ENCODE measurements around the gene TRIP10. TPM values are rescaled to one million over a fixed set of nuclear protein-coding genes. Genes with fewer than 3 reads are reported as not detected.

TRIP10 gene, protein sequence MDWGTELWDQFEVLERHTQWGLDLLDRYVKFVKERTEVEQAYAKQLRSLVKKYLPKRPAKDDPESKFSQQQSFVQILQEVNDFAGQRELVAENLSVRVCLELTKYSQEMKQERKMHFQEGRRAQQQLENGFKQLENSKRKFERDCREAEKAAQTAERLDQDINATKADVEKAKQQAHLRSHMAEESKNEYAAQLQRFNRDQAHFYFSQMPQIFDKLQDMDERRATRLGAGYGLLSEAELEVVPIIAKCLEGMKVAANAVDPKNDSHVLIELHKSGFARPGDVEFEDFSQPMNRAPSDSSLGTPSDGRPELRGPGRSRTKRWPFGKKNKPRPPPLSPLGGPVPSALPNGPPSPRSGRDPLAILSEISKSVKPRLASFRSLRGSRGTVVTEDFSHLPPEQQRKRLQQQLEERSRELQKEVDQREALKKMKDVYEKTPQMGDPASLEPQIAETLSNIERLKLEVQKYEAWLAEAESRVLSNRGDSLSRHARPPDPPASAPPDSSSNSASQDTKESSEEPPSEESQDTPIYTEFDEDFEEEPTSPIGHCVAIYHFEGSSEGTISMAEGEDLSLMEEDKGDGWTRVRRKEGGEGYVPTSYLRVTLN
- polyA plus RNA-seq (2012; ENCODE audit: missing spikeins), result 47.2 TPM

DNA sequence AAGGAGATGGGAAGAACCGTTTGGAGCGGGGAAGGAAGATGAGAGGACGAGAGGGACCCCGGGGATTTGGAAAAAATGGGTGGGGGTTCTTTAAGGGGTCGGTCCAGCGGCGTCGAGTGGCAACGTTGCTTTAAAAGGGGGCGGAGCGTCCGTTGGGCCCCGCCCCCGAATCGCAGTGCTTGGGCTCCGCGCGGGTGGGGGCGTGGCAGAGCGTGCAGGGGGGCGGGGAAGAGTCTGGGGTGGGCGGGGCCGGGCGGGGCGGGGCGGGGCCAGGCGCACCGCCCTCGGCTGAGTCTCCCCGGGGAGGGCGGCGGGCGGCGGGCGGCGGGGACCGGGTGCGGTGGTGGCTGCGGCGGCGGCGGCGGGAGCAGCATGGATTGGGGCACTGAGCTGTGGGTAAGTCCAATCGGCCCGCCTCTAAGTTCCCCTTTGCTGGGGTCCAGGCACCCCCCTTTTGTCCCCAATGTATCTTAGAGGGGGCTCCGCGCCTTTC, at the start of gene TRIP10:
Gene TRIP10 (plus strand): TSS at position 291 of the 493 bp plus-strand sequence. CDS start 82 bp downstream, at position 373.
- FAIRE-seq (peak; percentile 70), DNase-seq (ENCODE audit: insufficient read length) (peak; percentile 87)
- TF ChIP-seq TAF1 (IDR thresholded peaks at IDR 0.05; ENCODE audit: borderline replicate concordance, low read depth, low read length), result no peak
- no peak for TF ChIP-seq POLR2AphosphoS5 (IDR thresholded peaks at IDR 0.05; ENCODE audit: low read depth, low read length)
- TF ChIP-seq POLR2A (IDR thresholded peaks at IDR 0.05; ENCODE audit: low read depth, low read length), result no peak

DNA sequence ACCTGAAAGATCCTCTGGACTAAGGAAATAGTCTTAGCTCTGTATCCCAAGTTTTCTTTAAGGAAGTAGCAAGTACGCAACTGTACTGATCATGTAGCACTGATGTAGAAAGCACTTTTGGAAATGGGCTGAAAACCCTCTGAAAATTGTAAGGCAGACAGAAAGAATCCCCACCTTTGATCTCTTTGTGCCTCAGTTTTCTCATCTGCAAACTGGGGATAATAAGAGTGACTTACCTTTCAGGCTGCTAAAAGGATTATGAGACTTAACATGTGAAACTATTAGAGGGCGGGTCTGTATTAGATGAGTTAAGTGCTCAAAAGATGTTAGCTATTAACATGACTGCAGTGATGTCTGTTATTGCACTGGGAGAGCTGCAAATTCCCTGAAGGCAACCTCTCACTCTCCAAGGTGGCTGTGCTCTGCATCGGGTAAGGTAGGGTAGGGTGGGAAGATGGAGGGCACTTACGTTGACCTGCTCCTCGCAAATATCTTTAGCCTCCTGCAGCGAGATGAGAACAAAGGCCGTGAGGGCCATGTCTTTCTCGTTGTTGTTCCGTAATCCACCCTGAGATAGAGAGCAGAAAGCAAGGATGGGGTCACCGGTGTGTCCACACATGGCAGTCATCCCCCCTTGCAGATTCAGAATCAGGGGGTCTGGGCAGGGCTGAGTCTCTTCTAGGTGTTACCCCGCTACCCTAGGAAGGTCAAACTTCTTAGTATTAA, 49.2 kb upstream of the TRIP10 start:
- no peak for FAIRE-seq
- TF ChIP-seq POLR2A (IDR thresholded peaks at IDR 0.05; ENCODE audit: low read depth, low read length) (no peak), TAF1 (IDR thresholded peaks at IDR 0.05; ENCODE audit: borderline replicate concordance, low read depth, low read length) (no peak)
- no peak for DNase-seq (ENCODE audit: insufficient read length)

DNA sequence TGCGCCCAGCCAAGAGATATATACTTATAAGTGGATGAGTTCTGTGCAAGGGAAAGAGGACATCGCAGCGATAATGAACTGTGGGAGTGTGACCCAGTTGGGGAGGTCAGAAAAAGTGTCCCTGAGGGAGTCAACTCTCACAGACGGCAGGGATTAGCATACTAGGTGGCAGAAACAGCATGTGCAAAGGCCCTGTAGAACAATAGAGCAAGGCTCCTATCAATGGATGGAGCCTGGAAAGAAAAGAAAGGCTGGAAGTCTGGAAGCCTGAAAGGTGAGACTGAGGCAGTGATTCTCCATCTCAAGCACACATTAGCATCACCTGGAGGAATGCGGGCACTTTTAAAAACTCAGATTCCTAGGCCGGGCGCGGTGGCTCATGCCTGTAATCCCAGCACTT, 48.1 kb upstream of the TRIP10 start:
- no peak for DNase-seq (ENCODE audit: insufficient read length)
- TF ChIP-seq TAF1 (IDR thresholded peaks at IDR 0.05; ENCODE audit: borderline replicate concordance, low read depth, low read length), result no peak
- no peak for TF ChIP-seq POLR2A (IDR thresholded peaks at IDR 0.05; ENCODE audit: low read depth, low read length)
- TF ChIP-seq POLR2AphosphoS5 (IDR thresholded peaks at IDR 0.05; ENCODE audit: low read depth, low read length), result no peak
- no peak for FAIRE-seq

DNA sequence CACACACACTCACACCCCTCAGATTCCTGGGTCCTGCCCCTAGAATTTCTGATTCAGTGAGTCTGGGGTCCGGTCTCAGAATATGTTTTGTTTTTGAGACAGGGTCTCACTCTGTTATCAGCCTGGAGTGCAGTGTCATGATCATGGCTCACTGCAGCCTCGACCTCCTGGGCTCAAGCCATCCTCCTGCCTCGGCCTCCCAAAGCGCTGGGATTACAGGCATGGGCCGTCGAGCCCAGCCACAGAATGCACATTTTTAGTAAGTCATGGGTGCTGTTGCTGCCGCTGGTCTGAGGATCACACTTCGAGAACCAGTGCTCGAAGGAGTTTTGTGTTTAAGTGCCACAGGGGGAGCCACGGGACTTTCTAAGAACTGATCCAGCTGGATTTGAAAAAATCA, 47.5 kb upstream of the TRIP10 start:
- TF ChIP-seq POLR2AphosphoS5 (IDR thresholded peaks at IDR 0.05; ENCODE audit: low read depth, low read length) (no peak), POLR2A (IDR thresholded peaks at IDR 0.05; ENCODE audit: low read depth, low read length) (no peak), TAF1 (IDR thresholded peaks at IDR 0.05; ENCODE audit: borderline replicate concordance, low read depth, low read length) (no peak)
- no peak for DNase-seq (ENCODE audit: insufficient read length)
- no peak for FAIRE-seq

DNA sequence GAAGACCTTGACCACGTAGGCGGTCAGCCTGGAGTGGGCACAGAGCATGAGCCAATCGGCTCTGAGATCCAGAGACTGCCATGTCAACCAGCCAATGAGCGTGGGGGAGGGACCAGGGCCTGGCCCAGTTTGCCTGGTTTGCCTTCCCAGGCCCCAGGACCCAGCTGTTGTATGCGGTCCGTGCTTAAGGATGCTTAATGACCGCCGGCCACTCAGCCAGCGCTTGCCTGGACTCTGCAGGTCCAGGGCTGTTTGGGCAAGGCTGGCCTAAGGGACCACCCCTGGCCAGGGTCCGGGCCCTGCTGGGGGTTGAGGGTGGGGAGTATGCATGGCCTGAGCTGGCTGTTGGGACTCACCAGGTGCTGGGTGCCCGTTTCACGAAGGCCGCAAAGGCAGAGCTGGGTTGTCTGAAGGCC, 46.4 kb upstream of the TRIP10 start:
- FAIRE-seq, result no peak
- no peak for TF ChIP-seq POLR2AphosphoS5 (IDR thresholded peaks at IDR 0.05; ENCODE audit: low read depth, low read length)
- TF ChIP-seq POLR2A (IDR thresholded peaks at IDR 0.05; ENCODE audit: low read depth, low read length), result no peak
- no peak for TF ChIP-seq TAF1 (IDR thresholded peaks at IDR 0.05; ENCODE audit: borderline replicate concordance, low read depth, low read length)
- no peak for DNase-seq (ENCODE audit: insufficient read length)

DNA sequence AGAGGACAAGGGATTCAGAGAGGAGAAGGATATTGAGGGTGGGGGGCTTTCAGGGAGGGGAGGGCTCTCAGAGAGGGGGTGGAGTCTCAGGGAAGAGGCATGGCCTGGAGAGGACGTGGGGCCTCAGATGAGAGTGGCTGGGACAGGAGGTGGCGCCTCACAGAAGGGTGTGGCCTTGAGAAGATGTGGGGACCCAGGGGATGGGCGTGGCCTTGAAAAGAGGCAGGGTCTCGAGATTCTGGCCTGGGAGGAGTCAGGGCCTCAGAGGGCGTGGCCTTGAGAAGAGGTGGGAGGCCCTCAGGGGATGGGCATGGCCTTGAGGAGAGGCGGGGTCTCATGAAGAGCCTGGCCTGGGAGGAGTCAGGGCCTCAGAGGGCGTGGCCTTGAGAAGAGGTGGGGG, 45.8 kb upstream of the TRIP10 start:
- DNase-seq (ENCODE audit: insufficient read length), result no peak
- no peak for FAIRE-seq
- TF ChIP-seq POLR2A (IDR thresholded peaks at IDR 0.05; ENCODE audit: low read depth, low read length), result no peak
- no peak for TF ChIP-seq POLR2AphosphoS5 (IDR thresholded peaks at IDR 0.05; ENCODE audit: low read depth, low read length)
- TF ChIP-seq TAF1 (IDR thresholded peaks at IDR 0.05; ENCODE audit: borderline replicate concordance, low read depth, low read length), result no peak

DNA sequence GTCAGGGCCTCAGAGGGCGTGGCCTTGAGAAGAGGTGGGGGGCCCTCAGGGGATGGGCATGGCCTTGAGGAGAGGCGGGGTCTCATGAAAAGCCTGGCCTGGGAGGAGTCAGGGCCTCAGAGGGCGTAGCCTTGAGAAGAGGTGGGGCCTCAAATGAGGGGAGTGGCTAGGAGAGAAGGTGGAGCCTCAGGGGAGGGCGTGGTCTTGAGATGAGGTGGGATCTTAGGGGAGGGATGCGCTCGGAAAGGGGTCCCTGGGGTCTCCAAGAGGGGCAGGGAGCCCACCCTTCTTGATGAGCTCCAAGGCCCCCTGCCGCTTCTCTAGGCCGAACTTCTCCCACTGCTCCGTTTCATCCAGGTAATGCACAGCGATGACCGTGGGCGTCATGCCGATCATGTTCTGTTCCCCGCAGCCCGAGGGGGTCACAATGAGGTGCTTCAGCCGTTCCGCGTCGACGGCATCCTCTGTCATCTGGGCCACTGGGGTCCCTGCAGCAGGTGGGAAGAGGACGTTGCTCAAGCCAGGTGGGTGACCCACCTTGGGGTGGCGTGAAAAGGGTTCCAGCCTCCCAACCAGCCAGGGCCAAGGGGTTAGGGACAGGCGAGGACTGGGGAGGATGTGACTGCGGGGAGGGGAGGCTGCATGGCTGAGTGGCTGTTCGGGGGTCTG, 45.2 kb upstream of the TRIP10 start:
- FAIRE-seq (no peak), DNase-seq (ENCODE audit: insufficient read length) (no peak)
- TF ChIP-seq POLR2A (IDR thresholded peaks at IDR 0.05; ENCODE audit: low read depth, low read length), result no peak

DNA sequence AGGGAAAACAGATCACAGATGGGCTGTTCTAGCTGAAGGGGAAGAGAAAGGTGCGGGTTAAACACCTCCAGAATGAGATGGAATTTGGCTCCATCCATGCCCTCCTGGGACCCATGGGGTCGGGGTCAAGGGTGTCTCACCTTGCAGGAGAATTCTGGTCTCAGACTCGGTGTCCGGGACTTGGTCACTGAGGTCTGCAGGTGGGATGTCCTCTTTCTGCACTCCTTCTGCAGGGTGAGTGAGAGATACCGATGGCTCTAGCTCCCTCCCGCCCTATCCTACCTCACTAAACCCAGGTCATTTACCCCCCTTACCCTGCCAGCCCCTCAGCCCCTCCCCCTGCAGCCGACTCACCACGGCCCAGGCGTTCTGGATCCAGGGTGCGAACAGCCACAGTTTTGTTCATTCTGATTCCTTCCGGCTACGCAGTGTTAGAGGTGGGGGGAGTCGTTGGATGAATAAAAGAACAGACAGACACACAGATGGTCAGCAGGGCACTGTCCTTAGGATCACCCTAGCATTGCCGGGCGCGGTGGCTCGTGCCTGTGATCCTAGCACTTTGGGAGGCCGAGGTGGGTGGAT, 43.1 kb upstream of the TRIP10 start:
- FAIRE-seq (no peak), DNase-seq (ENCODE audit: insufficient read length) (no peak)
- TF ChIP-seq POLR2AphosphoS5 (IDR thresholded peaks at IDR 0.05; ENCODE audit: low read depth, low read length), result no peak
- no peak for TF ChIP-seq POLR2A (IDR thresholded peaks at IDR 0.05; ENCODE audit: low read depth, low read length)
- TF ChIP-seq TAF1 (IDR thresholded peaks at IDR 0.05; ENCODE audit: borderline replicate concordance, low read depth, low read length), result no peak

DNA sequence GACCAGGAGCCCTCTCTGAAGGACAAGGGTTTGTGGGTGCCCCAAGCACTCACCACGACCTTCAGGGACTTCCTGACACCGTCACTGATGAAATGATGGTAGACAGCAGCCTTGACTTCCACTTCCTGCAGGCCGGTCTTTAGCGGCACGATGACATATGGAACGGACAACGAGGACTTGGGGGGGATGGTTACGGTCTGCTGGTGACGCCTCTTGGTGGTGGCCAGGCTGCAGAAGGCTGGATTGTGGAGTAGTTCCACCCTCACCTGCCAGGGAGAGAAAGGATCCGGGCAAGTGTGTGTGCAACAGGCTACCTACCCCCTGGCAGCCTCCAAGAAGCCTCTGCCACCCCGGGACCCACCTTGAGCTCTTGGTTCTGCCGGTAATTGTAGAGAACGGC, 42.2 kb upstream of the TRIP10 start:
- no peak for DNase-seq (ENCODE audit: insufficient read length)
- TF ChIP-seq POLR2AphosphoS5 (IDR thresholded peaks at IDR 0.05; ENCODE audit: low read depth, low read length) (no peak), TAF1 (IDR thresholded peaks at IDR 0.05; ENCODE audit: borderline replicate concordance, low read depth, low read length) (no peak), POLR2A (IDR thresholded peaks at IDR 0.05; ENCODE audit: low read depth, low read length) (no peak)
- FAIRE-seq, result no peak

DNA sequence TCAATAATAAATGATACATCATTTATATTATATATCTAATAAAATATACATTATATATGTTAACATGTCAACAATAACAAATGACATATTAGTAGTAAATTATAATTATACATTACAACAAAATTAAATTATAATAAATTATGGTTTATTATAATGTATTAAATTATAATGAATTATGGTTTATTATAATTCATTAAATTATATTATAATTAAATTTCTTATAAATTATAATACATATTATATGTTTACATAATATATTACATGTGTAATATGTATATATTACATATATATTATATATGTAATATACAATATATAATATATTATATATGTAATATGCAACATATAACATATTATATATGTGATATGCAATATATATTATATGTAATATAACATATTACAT, 39.5 kb upstream of the TRIP10 start:
- TF ChIP-seq TAF1 (IDR thresholded peaks at IDR 0.05; ENCODE audit: borderline replicate concordance, low read depth, low read length), result no peak
- TF ChIP-seq POLR2AphosphoS5 (IDR thresholded peaks at IDR 0.05; ENCODE audit: low read depth, low read length), result no peak
- TF ChIP-seq POLR2A (IDR thresholded peaks at IDR 0.05; ENCODE audit: low read depth, low read length), result no peak
- FAIRE-seq (no peak), DNase-seq (ENCODE audit: insufficient read length) (no peak)
